ENCODE results near the gene ZNF213. TPM values are rescaled to one million over a fixed set of nuclear protein-coding genes. Genes with fewer than 3 reads are reported as not detected.

Gene ZNF213
- total RNA-seq, 1 donor from 2014 or later: 10.2 TPM

- Histone ChIP-seq H3K36me3 (peaks cover 23% of the 10 kb centered on the region), H3K9me3 (no peaks in the 10 kb centered on the region), H3K27ac (peak within 1 kb of the TSS; percentile 67), H3K4me1 (peaks cover 30% of the 10 kb centered on the region), H3K27me3 (ENCODE audit: low read depth) (no peaks in the 10 kb centered on the region), H3K4me3 (peak within 1 kb of the TSS; percentile 77)
- peak; percentile 80 for DNase-seq
- peak; percentile 91 to 95 for ATAC-seq
- intact Hi-C loops (cut with DNase I): no loop called here
- TF ChIP-seq CTCF (IDR thresholded peaks at IDR 0.05): no peak
These were observed 22.6 kb upstream of the ZNF213 start, which contains the start of gene ZNF205 for GRCh38 chr16:3112058-3112880. Gene ZNF205, plus strand, starts transcription at chr16:3112586. Its CDS starts 845 bp downstream, at chr16:3113431.

- H3K36me3 ChIP-seq: peaks cover 26% of the 10 kb centered on the region
- ATAC-seq (peak in 1 of 2 donors; percentile 5), DNase-seq (no peak)
- H3K4me1 ChIP-seq: peaks cover 27% of the 10 kb centered on the region
- TF ChIP-seq CTCF (IDR thresholded peaks at IDR 0.05): no peak
- peak overlapping the region; percentile 67 for H3K27ac ChIP-seq
- no peaks in the 10 kb centered on the region for H3K9me3 ChIP-seq
- H3K27me3 ChIP-seq (ENCODE audit: low read depth): no peaks in the 10 kb centered on the region
- intact Hi-C loops (cut with DNase I): no loop called here
- peak overlapping the region; percentile 77 for H3K4me3 ChIP-seq
These were observed 21.8 kb upstream of the ZNF213 start for GRCh38 chr16:3112881-3113574.

DNA sequence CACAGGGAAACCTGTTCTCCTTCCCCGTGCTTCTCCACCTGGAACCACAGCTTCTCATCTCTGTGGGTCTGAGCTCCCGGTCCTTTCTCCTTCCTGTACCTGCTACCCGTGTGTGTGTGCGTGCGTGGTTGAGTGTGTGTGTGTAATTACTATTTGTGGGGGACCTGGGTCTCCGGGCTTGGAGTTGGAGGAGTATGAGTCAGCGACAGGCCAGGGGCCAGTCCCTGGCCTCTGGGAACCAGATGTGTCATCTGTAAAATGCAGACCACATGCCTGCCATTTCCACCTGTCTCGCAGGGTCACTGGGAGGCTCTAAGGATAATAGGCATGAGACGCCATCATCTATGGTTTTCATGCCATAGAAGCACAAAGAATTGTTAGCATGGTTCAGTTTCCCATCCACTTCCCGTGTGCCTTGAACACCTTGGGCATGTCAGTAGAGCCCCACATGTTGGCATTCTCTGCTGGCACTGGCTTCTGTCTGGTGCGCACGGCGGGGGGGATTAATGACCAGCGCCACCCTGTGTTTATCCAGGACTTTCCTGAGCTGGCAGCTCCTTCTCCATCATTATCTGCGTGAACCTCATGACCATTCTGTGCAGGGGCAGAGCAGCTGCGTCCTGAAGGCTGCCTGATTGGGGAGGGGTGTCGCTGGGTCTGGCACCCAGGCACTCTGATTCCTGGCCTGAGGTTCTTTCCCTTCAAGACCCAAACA, 20.9 kb upstream of the ZNF213 start:
- H3K27me3 ChIP-seq (ENCODE audit: low read depth): no peaks in the 10 kb centered on the region
- peaks cover 27% of the 10 kb centered on the region for H3K4me1 ChIP-seq
- H3K36me3 ChIP-seq: peaks cover 35% of the 10 kb centered on the region
- no peak for TF ChIP-seq CTCF (IDR thresholded peaks at IDR 0.05)
- no peak overlapping the region for H3K27ac ChIP-seq
- H3K4me3 ChIP-seq: peak overlapping the region; percentile 77
- no peaks in the 10 kb centered on the region for H3K9me3 ChIP-seq
- ATAC-seq (no peak), DNase-seq (no peak)
- intact Hi-C loops (cut with DNase I): no loop called here

- ATAC-seq (no peak), DNase-seq (no peak)
- H3K27ac ChIP-seq: no peak overlapping the region
- peaks cover 46% of the 10 kb centered on the region for H3K36me3 ChIP-seq
- H3K4me3 ChIP-seq: no peak overlapping the region
- no peak for TF ChIP-seq CTCF (IDR thresholded peaks at IDR 0.05)
- no peaks in the 10 kb centered on the region for H3K9me3 ChIP-seq
- peaks cover 27% of the 10 kb centered on the region for H3K4me1 ChIP-seq
- H3K27me3 ChIP-seq (ENCODE audit: low read depth): no peaks in the 10 kb centered on the region
- intact Hi-C loops (cut with DNase I): no loop called here
These were observed 19.8 kb upstream of the ZNF213 start for GRCh38 chr16:3115003-3115402.

DNA sequence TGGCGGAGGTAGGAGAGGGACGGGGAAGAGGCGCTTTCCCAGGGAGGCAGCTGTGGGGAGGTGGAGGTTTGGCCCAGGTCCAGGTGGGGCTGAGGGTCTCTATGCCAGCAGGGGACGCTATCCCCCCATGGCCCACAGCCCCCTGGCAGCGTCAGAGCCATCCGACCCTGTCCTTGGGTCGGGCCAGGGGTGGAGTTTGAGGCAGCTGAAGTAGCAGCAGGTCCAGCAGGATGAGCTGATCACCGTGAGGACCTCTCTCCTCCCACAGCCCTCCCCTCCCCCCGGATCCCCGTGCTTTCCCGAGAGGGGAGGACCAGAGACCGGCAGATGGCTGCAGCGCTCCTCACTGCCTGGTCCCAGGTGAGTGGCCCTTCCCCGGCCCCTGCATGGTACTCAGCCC, 19.3 kb upstream of the ZNF213 start:
- ATAC-seq: no peak
- intact Hi-C loops (cut with DNase I): no loop called here

More for the DNA sequence above, 19.3 kb upstream of the ZNF213 start:
- TF ChIP-seq CTCF (IDR thresholded peaks at IDR 0.05): no peak
- DNase-seq: no peak
- no peaks in the 10 kb centered on the region for H3K9me3 ChIP-seq
- H3K4me3 ChIP-seq: no peak overlapping the region
- peaks cover 27% of the 10 kb centered on the region for H3K4me1 ChIP-seq
- no peaks in the 10 kb centered on the region for H3K27me3 ChIP-seq (ENCODE audit: low read depth)
- H3K36me3 ChIP-seq: peaks cover 51% of the 10 kb centered on the region
- H3K27ac ChIP-seq: no peak overlapping the region
